GM18858 (cell line): ENCODE data around the gene ZNF74.
"Not testable (repeated sequence)": the region's sequence is repeated elsewhere in the genome, so short reads cannot be mapped to it uniquely, and the experiment has no call there.

Source experiments
- ATAC-seq: cut with Tn5 transposase; IDR thresholded peaks from one replicate; pipeline ENCODE4 v1.9.1; 2021; ENCODE audit not compliant: unreplicated experiment

The ZNF74 gene

GRCh38 chr22:20441631-20442484 lies 47.9 kb downstream of the ZNF74 start:
- no peak for ATAC-seq

DNA sequence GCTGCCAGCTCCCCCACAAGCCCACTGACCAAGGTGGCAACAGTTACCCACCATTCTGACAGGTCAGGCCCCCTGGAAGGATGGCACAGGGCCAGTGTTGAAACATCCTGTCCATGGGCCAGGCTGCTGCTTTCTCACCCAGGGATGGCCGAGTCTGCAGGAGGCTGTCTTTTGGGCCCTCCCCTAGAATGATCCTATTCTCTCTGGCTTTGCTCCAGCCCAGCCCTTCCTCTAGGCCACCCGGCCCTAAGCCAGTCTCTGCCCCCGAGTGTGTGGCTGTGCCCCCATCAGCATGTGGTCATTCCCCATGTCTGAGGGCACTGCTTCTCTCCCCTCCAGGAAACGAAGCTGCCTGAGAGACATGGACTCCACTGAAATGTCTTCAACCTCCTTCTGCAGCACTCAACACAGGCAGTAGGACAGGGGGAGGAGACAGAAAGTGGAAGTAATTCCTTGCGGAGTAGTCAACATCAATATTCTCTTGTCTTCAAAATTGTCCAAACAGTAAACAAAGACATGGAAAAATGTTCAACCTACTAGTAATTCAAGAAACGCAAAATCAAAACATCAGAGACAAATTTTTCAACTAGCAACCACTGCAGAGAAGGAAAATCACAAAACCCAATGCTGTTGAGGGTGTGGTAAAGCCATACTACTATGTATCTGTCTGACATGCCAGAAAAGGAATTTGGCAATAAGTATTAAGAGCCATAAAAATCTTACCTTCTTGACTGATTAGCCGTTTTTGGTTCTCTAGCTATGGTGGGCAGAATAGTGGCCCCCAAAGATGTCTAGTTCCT lies 48.7 kb downstream of the ZNF74 start:
- ATAC-seq: no peak

GRCh38 chr22:20444325-20444724 lies 50.4 kb downstream of the ZNF74 start:
- ATAC-seq: no peak

DNA sequence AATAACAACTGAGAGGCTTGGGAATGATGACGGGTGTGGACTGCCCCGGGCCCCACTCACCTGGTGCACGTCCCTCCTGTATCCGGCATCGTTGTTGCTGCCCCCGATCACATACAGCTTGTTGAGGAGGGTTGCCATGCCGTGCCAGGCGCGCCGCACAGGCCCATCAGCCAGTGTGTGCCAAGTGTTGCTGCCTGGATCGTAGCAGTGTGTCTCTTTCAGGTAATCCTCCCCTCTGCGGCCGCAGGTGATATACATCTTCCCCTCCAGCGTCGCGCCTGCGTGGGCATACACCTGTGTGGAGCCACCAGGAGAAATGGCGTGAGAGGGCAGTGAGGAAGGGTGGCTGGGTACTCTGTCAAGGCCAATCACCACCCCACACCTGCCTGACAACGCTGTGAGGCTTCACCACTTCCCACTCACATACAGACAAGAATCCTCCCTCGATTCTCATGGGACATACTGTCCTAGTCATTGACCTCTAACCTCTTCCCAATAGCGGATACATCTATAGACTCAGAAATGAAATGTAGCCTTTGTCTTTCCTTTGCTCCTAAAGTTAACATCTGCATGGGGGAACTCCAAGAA lies 52.5 kb downstream of the ZNF74 start:
- no peak for ATAC-seq

DNA sequence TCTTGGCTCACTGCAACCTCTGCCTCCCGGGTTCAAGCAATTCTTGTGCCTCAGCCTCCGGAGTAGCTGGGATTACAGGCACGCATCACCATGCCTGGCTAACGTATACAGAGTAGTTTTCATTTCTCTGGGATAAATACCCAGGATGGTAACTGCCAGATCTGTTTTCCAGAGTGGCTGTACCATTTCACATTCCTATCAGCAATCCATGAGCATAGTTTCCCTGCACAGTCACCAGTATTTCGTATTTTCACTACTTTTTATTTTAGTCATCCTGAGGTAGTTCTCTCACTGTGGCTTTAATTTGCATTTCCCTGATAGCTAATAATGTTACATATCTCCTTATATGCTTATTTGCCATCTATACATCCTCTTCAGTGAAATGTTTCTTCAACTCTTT lies 54.7 kb downstream of the ZNF74 start:
- no peak for ATAC-seq

DNA sequence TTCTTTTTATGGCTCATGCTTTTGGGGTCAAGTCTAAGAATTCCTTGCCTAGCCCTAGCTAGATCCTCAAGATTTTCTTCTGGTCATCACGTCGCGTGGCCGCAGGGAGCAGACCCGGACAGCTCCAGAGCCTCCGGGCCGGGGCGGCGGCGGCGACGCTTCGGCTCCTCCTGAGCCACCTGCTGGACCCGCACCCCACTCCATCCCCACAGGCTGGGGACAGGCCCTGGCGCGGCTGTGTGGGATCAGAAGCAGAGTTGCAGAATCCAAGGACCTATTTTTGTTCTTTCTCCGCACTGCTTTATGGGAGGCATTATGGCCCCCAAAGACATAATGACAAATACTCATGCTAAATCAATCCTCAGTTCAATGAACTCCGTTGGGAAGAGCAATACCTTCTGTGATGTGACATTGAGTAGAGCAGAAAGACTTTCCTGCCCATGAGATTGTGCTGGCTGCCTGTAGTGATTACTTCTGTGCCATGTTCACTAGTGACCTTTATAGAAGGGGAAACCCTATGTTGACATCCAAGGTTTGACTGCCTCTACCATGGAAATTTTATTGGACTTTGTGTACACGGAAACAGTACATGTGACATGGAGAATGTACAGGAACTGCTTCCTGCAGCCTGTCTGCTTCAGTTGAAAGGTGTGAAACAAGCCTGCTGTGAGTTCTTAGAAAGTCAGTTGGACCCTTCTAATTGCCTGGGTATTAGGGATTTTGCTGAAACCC lies 56.0 kb downstream of the ZNF74 start:
- ATAC-seq: no peak

GRCh38 chr22:20450551-20450906 lies 56.6 kb downstream of the ZNF74 start:
- no peak for ATAC-seq

DNA sequence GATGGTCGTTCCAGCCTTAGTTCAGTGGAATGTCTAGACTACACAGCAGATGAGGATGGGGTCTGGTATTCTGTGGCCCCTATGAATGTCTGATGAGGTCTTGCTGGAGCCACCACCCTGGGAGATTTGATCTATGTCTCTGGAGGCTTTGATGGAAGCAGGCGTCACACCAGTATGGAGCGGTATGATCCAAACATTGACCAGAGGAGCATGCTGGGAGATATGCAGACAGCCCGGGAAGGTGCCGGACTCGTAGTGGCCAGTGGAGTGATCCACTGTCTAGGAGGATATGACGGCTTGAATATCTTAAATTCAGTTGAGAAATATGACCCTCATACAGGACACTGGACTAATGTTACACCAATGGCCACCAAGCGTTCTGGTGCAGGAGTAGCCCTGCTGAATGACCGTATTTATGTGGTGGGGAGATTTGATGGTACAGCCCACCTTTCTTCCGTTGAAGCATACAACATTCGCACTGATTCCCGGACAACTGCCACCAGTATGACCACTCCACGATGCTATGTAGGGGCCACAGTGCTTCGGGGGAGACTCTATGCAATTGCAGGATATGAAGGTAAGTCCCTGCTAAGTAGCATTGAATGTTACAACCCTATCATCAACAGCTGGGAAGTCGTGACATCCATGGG lies 57.3 kb downstream of the ZNF74 start:
- not testable (repeated sequence) for ATAC-seq

DNA sequence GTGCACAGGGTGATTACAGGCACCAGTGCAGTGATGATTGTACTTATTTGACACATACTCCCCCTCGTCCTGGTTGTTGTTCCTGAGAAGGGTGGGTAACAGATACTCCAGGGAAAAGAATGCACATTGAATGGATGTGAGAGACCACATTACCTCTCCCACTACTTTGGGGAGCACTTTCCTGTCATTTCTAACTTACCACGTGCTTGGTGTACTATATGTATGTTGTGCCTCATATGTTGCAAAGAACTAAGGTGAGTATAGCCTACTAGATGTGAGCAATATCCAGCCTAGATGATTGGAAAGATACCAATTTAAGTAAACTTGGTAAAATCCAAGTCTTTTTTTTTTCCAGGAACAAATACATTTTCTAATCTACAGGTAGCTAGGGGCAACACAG lies 58.0 kb downstream of the ZNF74 start:
- ATAC-seq: no peak

DNA sequence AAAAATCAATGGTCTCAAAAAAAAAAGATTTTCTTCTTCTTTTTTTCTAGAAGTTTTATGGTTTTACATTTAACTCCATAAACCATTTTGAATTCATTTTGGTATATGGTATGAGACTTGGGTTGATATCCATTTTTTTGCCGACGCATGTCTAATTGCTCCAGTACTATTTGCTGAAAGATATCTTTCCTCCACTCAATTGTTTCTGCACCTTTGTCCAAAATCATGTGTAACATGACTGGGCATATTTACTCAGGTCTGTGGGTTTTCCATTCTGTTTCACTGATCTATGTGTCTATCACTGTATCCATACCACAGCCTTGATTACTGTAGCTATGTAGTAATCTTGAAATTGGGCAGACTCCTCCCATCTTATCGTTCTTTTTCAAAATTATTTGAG lies 59.3 kb downstream of the ZNF74 start:
- no peak for ATAC-seq

DNA sequence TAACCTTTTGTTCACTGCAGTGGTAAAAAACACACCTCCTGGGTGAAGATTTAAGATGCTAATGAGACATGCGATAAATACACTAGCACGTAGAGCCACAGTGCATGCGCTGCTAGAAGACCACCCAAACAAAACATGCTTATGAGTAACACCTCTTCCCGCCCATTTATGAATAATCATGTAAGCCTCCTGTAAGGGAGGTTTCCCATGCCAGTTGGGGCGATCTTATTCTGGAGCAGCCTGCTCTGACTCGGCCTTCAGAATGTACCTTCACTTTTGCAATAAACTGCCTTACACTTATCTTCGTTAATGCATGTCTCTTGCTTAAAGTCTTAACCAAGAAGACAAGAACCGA lies 61.7 kb downstream of the ZNF74 start:
- ATAC-seq: no peak

- no peak for ATAC-seq
Measured at GRCh38 chr22:20456064-20456721, 62.2 kb downstream of the ZNF74 start.

DNA sequence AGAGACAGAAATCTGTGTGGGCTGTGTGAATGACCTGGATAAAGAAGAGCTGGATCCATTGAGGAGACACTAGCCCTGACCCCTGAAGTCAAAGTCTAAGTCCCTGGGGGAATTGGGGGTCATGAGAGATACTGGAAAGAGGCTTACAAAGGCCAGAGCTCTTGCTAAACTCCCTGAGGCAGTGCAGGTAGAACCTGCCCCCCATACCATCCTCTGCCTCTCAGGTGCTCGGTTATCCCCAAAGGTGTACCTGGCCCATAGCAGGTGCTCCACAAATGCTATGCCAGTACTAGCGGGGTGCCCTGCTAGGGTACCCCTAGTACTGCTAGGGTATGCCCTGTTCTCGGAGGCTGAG lies 62.7 kb downstream of the ZNF74 start:
- ATAC-seq: no peak

GRCh38 chr22:20457506-20458240 lies 63.7 kb downstream of the ZNF74 start:
- ATAC-seq: no peak
